Hepatocyte (in vitro differentiated cells): ENCODE data around the gene FBXW10.
"Not testable (repeated sequence)": the region's sequence is repeated elsewhere in the genome, so short reads cannot be mapped to it uniquely, and the experiment has no call there.

Experiments
- EZH2 ChIP-seq: fragments of 200-600 bp; sonication (generic); IDR thresholded peaks from 2 replicates; pipeline ENCODE4 v1.6.1; 2016; ENCODE audit warnings: antibody characterized with exemption, mild to moderate bottlenecking, borderline replicate concordance
- EZH2phosphoT487 ChIP-seq: fragments of 200-600 bp; sonication (generic); IDR thresholded peaks from one replicate; pipeline ENCODE4 v1.6.1; 2018; ENCODE audit warnings: antibody characterized with exemption, mild to moderate bottlenecking, low read depth, moderate library complexity; ENCODE audit not compliant: unreplicated experiment, severe bottlenecking
- TF ChIP-seq, protein P1 (sequence below): fragments of 200-600 bp; sonication (generic); IDR thresholded peaks from 2 replicates; pipeline ENCODE4 v1.5.1; 2016; ENCODE audit warnings: antibody characterized with exemption, mild to moderate bottlenecking; ENCODE audit not compliant: poor library complexity

DNA sequence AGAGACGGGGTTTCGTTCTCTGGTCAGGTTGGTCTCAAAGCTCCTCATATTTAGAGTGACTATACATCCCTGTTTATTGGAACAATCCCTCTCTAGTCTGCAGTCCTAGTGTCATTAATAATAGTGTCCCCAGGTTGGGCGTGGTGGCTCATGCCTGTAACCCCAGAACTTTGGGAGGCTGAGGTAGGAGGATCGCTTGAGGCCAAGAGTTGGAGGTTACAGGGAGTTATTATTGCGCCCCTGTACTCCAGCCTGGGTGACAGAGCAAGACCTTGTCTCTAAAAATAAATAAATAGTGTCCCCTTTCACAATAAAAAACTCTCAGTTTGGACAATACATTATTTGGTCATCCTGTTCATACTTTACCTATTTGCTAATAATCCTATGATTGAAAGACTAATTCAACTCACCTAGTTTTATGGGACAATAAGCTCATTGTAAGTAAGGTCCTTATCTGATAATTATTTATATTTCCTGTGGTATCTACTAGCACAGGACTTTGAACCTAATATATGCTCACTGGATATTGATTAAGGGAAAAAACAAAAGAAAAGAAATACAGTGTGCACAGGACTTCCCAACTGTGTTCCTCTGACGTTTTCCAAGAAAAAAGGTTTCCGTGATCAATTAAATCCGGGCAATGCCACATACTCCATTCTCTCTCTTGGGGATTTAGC is 13.7 kb downstream of the FBXW10 start:
- TF ChIP-seq, protein P1, sequence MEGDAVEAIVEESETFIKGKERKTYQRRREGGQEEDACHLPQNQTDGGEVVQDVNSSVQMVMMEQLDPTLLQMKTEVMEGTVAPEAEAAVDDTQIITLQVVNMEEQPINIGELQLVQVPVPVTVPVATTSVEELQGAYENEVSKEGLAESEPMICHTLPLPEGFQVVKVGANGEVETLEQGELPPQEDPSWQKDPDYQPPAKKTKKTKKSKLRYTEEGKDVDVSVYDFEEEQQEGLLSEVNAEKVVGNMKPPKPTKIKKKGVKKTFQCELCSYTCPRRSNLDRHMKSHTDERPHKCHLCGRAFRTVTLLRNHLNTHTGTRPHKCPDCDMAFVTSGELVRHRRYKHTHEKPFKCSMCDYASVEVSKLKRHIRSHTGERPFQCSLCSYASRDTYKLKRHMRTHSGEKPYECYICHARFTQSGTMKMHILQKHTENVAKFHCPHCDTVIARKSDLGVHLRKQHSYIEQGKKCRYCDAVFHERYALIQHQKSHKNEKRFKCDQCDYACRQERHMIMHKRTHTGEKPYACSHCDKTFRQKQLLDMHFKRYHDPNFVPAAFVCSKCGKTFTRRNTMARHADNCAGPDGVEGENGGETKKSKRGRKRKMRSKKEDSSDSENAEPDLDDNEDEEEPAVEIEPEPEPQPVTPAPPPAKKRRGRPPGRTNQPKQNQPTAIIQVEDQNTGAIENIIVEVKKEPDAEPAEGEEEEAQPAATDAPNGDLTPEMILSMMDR: not testable (repeated sequence)
- not testable (repeated sequence) for TF ChIP-seq EZH2, EZH2phosphoT487
